HK-2 (cell line): ENCODE results near the gene OR7C1.
"Not testable (repeated sequence)": the region's sequence is repeated elsewhere in the genome, so short reads cannot be mapped to it uniquely, and the experiment has no call there.

Experiments
- DNase-seq: peaks from one replicate; pipeline ENCODE4 v3.0.0-alpha.2; 2018; ENCODE audit not compliant: unreplicated experiment

OR7C1 gene

GRCh38 chr19:14767466-14767971 is 67.5 kb downstream of the OR7C1 start:
- no peak for DNase-seq

- DNase-seq = not testable (repeated sequence)
Measured at GRCh38 chr19:14765841-14766240, 69.1 kb downstream of the OR7C1 start.

DNA sequence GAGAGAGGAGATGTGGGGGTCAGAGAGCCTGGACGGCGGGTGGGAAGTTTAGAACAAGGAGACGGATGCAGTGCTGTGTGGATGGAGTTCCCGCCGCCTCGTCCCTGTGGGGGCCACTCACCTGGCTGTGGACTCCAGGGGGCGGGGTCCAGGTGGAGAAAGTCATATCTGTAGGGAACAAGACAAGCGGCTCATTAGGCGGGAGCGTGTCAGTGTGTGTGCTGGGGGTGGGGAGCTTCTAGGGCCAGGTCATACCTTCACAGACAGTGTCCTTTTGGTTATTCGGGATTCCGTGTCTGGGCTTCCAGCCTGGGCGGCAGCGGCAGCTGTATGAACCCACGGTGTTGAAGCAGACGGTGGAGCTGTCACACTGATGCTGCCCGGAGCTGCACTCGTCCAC is 69.6 kb downstream of the OR7C1 start:
- not testable (repeated sequence) for DNase-seq

GRCh38 chr19:14764401-14764800 is 70.6 kb downstream of the OR7C1 start:
- DNase-seq = no peak

- no peak for DNase-seq
Measured at GRCh38 chr19:14763497-14764145, 71.4 kb downstream of the OR7C1 start.

- DNase-seq = no peak
Measured at GRCh38 chr19:14762111-14762510, 72.9 kb downstream of the OR7C1 start.

DNA sequence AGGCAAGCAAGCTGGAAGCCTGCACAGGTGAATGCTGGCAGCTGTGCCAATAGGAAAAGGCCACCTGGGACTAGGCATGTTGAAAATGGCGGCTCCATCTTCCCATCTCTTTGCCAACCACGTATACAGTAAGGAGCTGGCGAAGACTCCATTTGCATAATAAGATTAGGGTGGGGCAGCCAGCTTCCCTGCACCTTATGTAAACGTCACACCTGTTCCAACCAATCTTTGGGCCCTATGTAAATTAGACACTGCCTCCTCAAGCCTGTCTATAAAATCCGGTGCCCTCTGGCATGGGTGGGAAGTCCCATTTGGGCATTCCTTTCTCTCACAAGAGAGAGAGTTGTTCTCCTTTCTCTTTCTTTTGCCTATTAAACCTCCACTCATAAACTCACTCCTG is 73.4 kb downstream of the OR7C1 start:
- no peak for DNase-seq

GRCh38 chr19:14758816-14759215 is 76.2 kb downstream of the OR7C1 start:
- no peak for DNase-seq

GRCh38 chr19:14748601-14749000 is 86.4 kb downstream of the OR7C1 start:
- DNase-seq = no peak
